ENCODE measurements around the gene CLDND1.
"Not testable (repeated sequence)": the region's sequence is repeated elsewhere in the genome, so short reads cannot be mapped to it uniquely, and the experiment has no call there.

The CLDND1 gene

GRCh38 chr3:98563661-98564281 lies 41.1 kb upstream of the CLDND1 start:
- no peak for TF ChIP-seq CTCF (IDR thresholded peaks at IDR 0.05; ENCODE audit: low read depth, low read length)
- in situ Hi-C loops (cut with HindIII; ENCODE audit: low sequenced_read_pairs): no loop called here
- DNase-seq (ENCODE audit: low read depth, low spot score): peak; percentile 71
- no peak overlapping the region for H3K4me3 ChIP-seq (ENCODE audit: low read depth, low read length)

- in situ Hi-C loops (cut with HindIII; ENCODE audit: low sequenced_read_pairs): no loop called here
- no peak overlapping the region for H3K4me3 ChIP-seq (ENCODE audit: low read depth, low read length)
- peak; percentile 37 for DNase-seq (ENCODE audit: low read depth, low spot score)
- TF ChIP-seq CTCF (IDR thresholded peaks at IDR 0.05; ENCODE audit: low read depth, low read length): no peak
Observed at GRCh38 chr3:98561727-98562521, 39.2 kb upstream of the CLDND1 start.

GRCh38 chr3:98560911-98561310 lies 38.2 kb upstream of the CLDND1 start:
- no peak for DNase-seq (ENCODE audit: low read depth, low spot score)
- no peak for TF ChIP-seq CTCF (IDR thresholded peaks at IDR 0.05; ENCODE audit: low read depth, low read length)
- H3K4me3 ChIP-seq (ENCODE audit: low read depth, low read length): no peak overlapping the region
- in situ Hi-C loops (cut with HindIII; ENCODE audit: low sequenced_read_pairs): no loop called here

GRCh38 chr3:98559769-98560168 lies 37.1 kb upstream of the CLDND1 start:
- DNase-seq (ENCODE audit: low read depth, low spot score); in situ Hi-C loops (cut with HindIII; ENCODE audit: low sequenced_read_pairs): not testable (repeated sequence)

GRCh38 chr3:98558100-98558827 lies 35.6 kb upstream of the CLDND1 start:
- in situ Hi-C loops (cut with HindIII; ENCODE audit: low sequenced_read_pairs): no loop called here
- H3K4me3 ChIP-seq (ENCODE audit: low read depth, low read length): no peak overlapping the region
- no peak for TF ChIP-seq CTCF (IDR thresholded peaks at IDR 0.05; ENCODE audit: low read depth, low read length)
- no peak for DNase-seq (ENCODE audit: low read depth, low spot score)

More at GRCh38 chr3:98559769-98560168, 37.1 kb upstream of the CLDND1 start:
- not testable (repeated sequence) for H3K4me3 ChIP-seq (ENCODE audit: low read depth, low read length)

GRCh38 chr3:98557324-98558010 lies 34.8 kb upstream of the CLDND1 start:
- no peak overlapping the region for H3K4me3 ChIP-seq (ENCODE audit: low read depth, low read length)
- DNase-seq (ENCODE audit: low read depth, low spot score): no peak
- TF ChIP-seq CTCF (IDR thresholded peaks at IDR 0.05; ENCODE audit: low read depth, low read length): no peak
- in situ Hi-C loops (cut with HindIII; ENCODE audit: low sequenced_read_pairs): no loop called here
